Panc1 (cell line): ENCODE data around the gene AMHR2. TPM values are rescaled to one million over a fixed set of nuclear protein-coding genes. Genes with fewer than 3 reads are reported as not detected.
A peak's percentile ranks its signal among the peaks of the same experiment; 100 is the strongest.

Experiments used
- ATAC-seq: fragments of 200-7000 bp; cut with Tn5 transposase; 2 replicates; pipeline ENCODE4 v1.9.1; 2020; ENCODE audit warnings: mild to moderate bottlenecking, moderate library complexity
- BruUV-seq: library from RNA; stranded (reverse); fragments of 400-500 nt; replicated peaks from 2 replicates; lab custom pipeline; 2021; lab: Mats Ljungman, UMichigan
- CTCF ChIA-PET: fragments of 300-600 bp; sonication (Branson Sonifier 250); formaldehyde crosslinking; loops from one replicate; lab custom pipeline; 2022; ENCODE audit warnings: antibody characterized with exemption; lab: Charles Lee
- POLR2A ChIA-PET: fragments of 300-600 bp; sonication (Branson Sonifier 250); formaldehyde crosslinking; loops from one replicate; lab custom pipeline; 2022; ENCODE audit warnings: antibody characterized with exemption; lab: Charles Lee
- DNase-seq: peaks from one replicate; pipeline ENCODE4 v3.0.0-alpha.2; 2010; ENCODE audit warnings: low read depth, low spot score
- H3K27ac ChIP-seq: 2 replicates; pipeline ENCODE4 v1.5.1; 2011; ENCODE audit warnings: mild to moderate bottlenecking, low read length, inconsistent platforms
- H3K27me3 ChIP-seq: fragments of 200-500 bp; sonication (Bioruptor generic); 2 replicates; pipeline ENCODE4 v1.6.0; 2014; ENCODE audit warnings: low read length, inconsistent platforms; ENCODE audit not compliant: control insufficient read depth, insufficient read depth
- H3K36me3 ChIP-seq: fragments of 200-500 bp; sonication (Bioruptor generic); 2 replicates; pipeline ENCODE4 v1.5.1; 2014; ENCODE audit warnings: inconsistent platforms, mild to moderate bottlenecking, low read length, moderate library complexity; ENCODE audit not compliant: control insufficient read depth, insufficient read depth
- H3K4me1 ChIP-seq: 2 replicates; pipeline ENCODE4 v1.5.1; 2011; ENCODE audit warnings: inconsistent platforms, mild to moderate bottlenecking, low read length, moderate library complexity; ENCODE audit not compliant: control insufficient read depth, insufficient read depth
- H3K4me3 ChIP-seq, 2 experiments: 2 replicates each; pipeline ENCODE4 v1.5.1; 2011 to 2012; ENCODE audit warnings: low read depth in 2 of 2, low read length in 2 of 2, mild to moderate bottlenecking in 2 of 2, inconsistent platforms in 1 of 2, moderate library complexity in 1 of 2
- H3K9me3 ChIP-seq: fragments of 200-500 bp; sonication (Bioruptor generic); 2 replicates; pipeline ENCODE4 v1.5.1; 2014; ENCODE audit warnings: low read depth, mild to moderate bottlenecking, inconsistent platforms, low read length, moderate library complexity; ENCODE audit not compliant: control insufficient read depth, insufficient read depth
- CTCF ChIP-seq: fragments of 450-650 bp; IDR thresholded peaks from 2 replicates; pipeline ENCODE4 v1.5.1; 2017; ENCODE audit warnings: mild to moderate bottlenecking
- POLR2AphosphoS5 ChIP-seq: IDR thresholded peaks from 2 replicates; pipeline ENCODE4 v1.6.1; 2012; ENCODE audit warnings: mild to moderate bottlenecking, low read depth, low read length, moderate library complexity
- SIN3A ChIP-seq: IDR thresholded peaks from 2 replicates; pipeline ENCODE4 v1.6.1; 2012; ENCODE audit warnings: low read depth, mild to moderate bottlenecking, low read length, moderate library complexity, borderline replicate concordance; ENCODE audit not compliant: insufficient read depth
- TCF7L2 ChIP-seq: IDR thresholded peaks from 2 replicates; pipeline ENCODE4 v1.6.1; 2011; ENCODE audit warnings: mild to moderate bottlenecking, low read depth, low read length, inconsistent platforms
- in situ Hi-C: cut with HindIII; loops from 2 replicates; pipeline ENCODE4 v1.10.0; 2016; ENCODE audit warnings: low sequenced_read_pairs, low pct_unique_long_range_greater_than_20kb
- intact Hi-C: fragments of 100-400 bp; cut with micrococcal nuclease; formaldehyde crosslinking; loops from one replicate; pipeline ENCODE4 v1.10.0; 2022; ENCODE audit not compliant: unreplicated experiment
- total RNA-seq: library from RNA; stranded (reverse); gene quantifications from one replicate; pipeline ENCODE4 v1.2.1, GENCODE V29; 2021; ENCODE audit not compliant: unreplicated experiment
- TF ChIP-seq, protein P1 (sequence below), 2 experiments: IDR thresholded peaks; 2 replicates each; pipeline ENCODE4 v1.6.1; 2011 to 2012; ENCODE audit warnings: low read depth in 2 of 2, control low read depth in 1 of 2, low read length in 1 of 2, mild to moderate bottlenecking in 1 of 2, moderate library complexity in 1 of 2; ENCODE audit not compliant: insufficient read depth in 1 of 2

AMHR2 gene
- total RNA-seq, 1 experiment from 2014 or later, result 0.13 TPM

DNA sequence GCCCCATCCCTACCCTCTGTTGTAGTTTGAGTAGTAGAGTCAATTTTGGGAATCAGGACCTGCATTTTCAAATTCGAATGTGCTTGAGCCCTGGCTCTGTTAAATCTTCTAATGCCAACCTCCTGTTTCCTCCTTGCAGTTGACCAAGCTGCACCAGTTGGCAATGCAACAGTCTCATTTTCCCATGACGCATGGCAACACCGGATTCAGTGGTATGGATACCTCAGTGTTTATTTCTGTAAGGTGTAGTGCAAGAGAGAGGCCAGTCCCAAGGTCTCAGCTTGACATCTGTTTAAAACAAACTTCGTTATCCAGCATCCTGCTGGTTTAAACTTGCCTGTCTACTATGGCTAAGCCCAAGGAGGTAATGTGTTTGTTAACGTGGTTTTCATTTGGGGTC lies 43.4 kb downstream of the AMHR2 start:
- DNase-seq, result no peak
- BruUV-seq, result no TSS peak
- TF ChIP-seq POLR2AphosphoS5, result no peak; the same call in 1 of the 2 replicates
- TF ChIP-seq TCF7L2, result no peak
- TF ChIP-seq SIN3A, result no peak
- no peak for TF ChIP-seq CTCF
- TF ChIP-seq, protein P1, sequence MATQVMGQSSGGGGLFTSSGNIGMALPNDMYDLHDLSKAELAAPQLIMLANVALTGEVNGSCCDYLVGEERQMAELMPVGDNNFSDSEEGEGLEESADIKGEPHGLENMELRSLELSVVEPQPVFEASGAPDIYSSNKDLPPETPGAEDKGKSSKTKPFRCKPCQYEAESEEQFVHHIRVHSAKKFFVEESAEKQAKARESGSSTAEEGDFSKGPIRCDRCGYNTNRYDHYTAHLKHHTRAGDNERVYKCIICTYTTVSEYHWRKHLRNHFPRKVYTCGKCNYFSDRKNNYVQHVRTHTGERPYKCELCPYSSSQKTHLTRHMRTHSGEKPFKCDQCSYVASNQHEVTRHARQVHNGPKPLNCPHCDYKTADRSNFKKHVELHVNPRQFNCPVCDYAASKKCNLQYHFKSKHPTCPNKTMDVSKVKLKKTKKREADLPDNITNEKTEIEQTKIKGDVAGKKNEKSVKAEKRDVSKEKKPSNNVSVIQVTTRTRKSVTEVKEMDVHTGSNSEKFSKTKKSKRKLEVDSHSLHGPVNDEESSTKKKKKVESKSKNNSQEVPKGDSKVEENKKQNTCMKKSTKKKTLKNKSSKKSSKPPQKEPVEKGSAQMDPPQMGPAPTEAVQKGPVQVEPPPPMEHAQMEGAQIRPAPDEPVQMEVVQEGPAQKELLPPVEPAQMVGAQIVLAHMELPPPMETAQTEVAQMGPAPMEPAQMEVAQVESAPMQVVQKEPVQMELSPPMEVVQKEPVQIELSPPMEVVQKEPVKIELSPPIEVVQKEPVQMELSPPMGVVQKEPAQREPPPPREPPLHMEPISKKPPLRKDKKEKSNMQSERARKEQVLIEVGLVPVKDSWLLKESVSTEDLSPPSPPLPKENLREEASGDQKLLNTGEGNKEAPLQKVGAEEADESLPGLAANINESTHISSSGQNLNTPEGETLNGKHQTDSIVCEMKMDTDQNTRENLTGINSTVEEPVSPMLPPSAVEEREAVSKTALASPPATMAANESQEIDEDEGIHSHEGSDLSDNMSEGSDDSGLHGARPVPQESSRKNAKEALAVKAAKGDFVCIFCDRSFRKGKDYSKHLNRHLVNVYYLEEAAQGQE (IDR thresholded peaks at IDR 0.05; ENCODE audit: insufficient read depth in 1 of 2, low read depth in 2 of 2, low read length in 1 of 2), result no peak
- H3K4me1 ChIP-seq, result peaks cover 6% of the 10 kb centered on the region; the same call in 1 of the 2 replicates
- ChIA-PET CTCF (no interaction called here), POLR2A (interaction anchor here (0.7 kb wide), 1 partner anchor 168 kb away, joined by 4 read pairs; the partner anchor contains the start of gene MYG1)
- no peak overlapping the region for H3K27ac ChIP-seq
- ATAC-seq, result no peak
- in situ Hi-C loops, result no loop called here
- H3K9me3 ChIP-seq, result no peaks in the 10 kb centered on the region
- H3K36me3 ChIP-seq, result peaks cover 84% of the 10 kb centered on the region
- no peaks in the 10 kb centered on the region for H3K27me3 ChIP-seq
- intact Hi-C loops, result no loop called here
- H3K4me3 ChIP-seq, result no peak overlapping the region

DNA sequence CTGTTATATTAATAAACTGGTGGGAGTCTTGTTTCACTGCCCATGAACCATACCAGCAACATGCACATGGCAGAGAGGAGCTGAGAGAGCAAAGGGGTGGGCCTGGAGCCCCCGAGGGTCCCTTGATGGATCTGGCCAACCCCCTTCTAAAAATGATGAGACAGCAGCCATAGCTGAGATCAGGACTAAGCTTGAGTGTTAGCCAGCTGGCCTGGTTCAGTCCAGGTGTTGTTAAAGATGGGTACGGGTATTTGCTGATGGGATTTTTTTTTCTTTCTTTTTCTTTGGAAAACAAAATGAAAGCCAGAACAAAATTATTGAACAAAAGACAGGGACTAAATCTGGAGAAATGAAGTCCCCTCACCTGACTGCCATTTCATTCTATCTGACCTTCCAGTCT lies 44.2 kb downstream of the AMHR2 start:
- Histone ChIP-seq H3K9me3 (no peaks in the 10 kb centered on the region), H3K4me1 (peaks cover 5% of the 10 kb centered on the region; the same call in 1 of the 2 replicates), H3K4me3 (no peak overlapping the region), H3K36me3 (peaks cover 83% of the 10 kb centered on the region), H3K27me3 (no peaks in the 10 kb centered on the region), H3K27ac (no peak overlapping the region)
- TF ChIP-seq CTCF (no peak), SIN3A (no peak), TCF7L2 (no peak), POLR2AphosphoS5 (no peak)
- TF ChIP-seq, protein P1 (IDR thresholded peaks at IDR 0.05; ENCODE audit: insufficient read depth in 1 of 2, low read depth in 2 of 2, low read length in 1 of 2), result no peak
- ATAC-seq (no peak), DNase-seq (no peak)
- POLR2A ChIA-PET, result interaction anchor here (0.7 kb wide), 1 partner anchor 169 kb away, joined by 4 read pairs; the partner anchor contains the start of gene MYG1
- intact Hi-C loops (no loop called here), in situ Hi-C loops (no loop called here)
- CTCF ChIA-PET, result no interaction called here
- BruUV-seq, result TSS peak; percentile 42
